ENCODE data around the gene KRT81.

The KRT81 gene

GRCh38 chr12:52262286-52262685 lies 29.0 kb downstream of the KRT81 start:
- Histone ChIP-seq H3K27me3 (ENCODE audit: insufficient read depth, low read length) (peaks cover 14% of the 10 kb centered on the region), H3K4me3 (ENCODE audit: low read depth, low read length) (no peak overlapping the region), H2BK12ac (ENCODE audit: low read length) (no peak overlapping the region), H3K9me3 (ENCODE audit: insufficient read depth, low read depth, low read length) (peaks cover 25% of the 10 kb centered on the region), H3K9ac (ENCODE audit: low read length) (no peak overlapping the region), H2AFZ (ENCODE audit: insufficient read depth, low read length, poor library complexity) (no peak overlapping the region), H3K18ac (ENCODE audit: low read length) (no peak overlapping the region), H4K8ac (ENCODE audit: low read depth, low read length) (no peak overlapping the region), H3K79me1 (ENCODE audit: low read length) (no peaks in the 10 kb centered on the region), H3K23ac (ENCODE audit: low read length) (no peak overlapping the region), H2BK120ac (ENCODE audit: insufficient read depth, low read length, poor library complexity) (no peak overlapping the region), H4K12ac (ENCODE audit: low read depth, low read length) (no peak overlapping the region), H2AK5ac (ENCODE audit: low read length) (no peak overlapping the region), H3K27ac (ENCODE audit: low read depth, low read length) (no peak overlapping the region), H3K4ac (ENCODE audit: low read depth, low read length) (no peak overlapping the region), H4K91ac (ENCODE audit: low read depth, low read length) (no peak overlapping the region), H3K36me3 (ENCODE audit: control insufficient read depth in 1 of 2, insufficient read depth in 2 of 2, low read length in 2 of 2) (no peaks in the 10 kb centered on the region), H3K79me2 (ENCODE audit: control insufficient read depth, insufficient read depth, low read length, poor library complexity) (no peaks in the 10 kb centered on the region), H3K14ac (ENCODE audit: low read length) (no peak overlapping the region), H3K4me2 (ENCODE audit: low read length) (no peak overlapping the region), H2BK5ac (ENCODE audit: low read depth, low read length, poor library complexity) (no peak overlapping the region), H3K4me1 (ENCODE audit: control insufficient read depth in 1 of 2, insufficient read depth in 2 of 2, low read length in 2 of 2) (no peaks in the 10 kb centered on the region)
- DNase-seq: no peak
- WGBS (ENCODE audit: extremely low coverage, insufficient coverage, insufficient read length): no CpG with 5 or more reads among the region's 3 CpGs

GRCh38 chr12:52261208-52261484 lies 30.2 kb downstream of the KRT81 start:
- no peaks in the 10 kb centered on the region for H3K79me2 ChIP-seq (ENCODE audit: control insufficient read depth, insufficient read depth, low read length, poor library complexity)
- H4K12ac ChIP-seq (ENCODE audit: low read depth, low read length): no peak overlapping the region
- H3K14ac ChIP-seq (ENCODE audit: low read length): no peak overlapping the region
- H3K4me2 ChIP-seq (ENCODE audit: low read length): no peak overlapping the region
- H3K27me3 ChIP-seq (ENCODE audit: insufficient read depth, low read length): peaks cover 16% of the 10 kb centered on the region
- H3K4me3 ChIP-seq (ENCODE audit: low read depth, low read length): no peak overlapping the region
- no peak overlapping the region for H3K4ac ChIP-seq (ENCODE audit: low read depth, low read length)
- no peak overlapping the region for H2AFZ ChIP-seq (ENCODE audit: insufficient read depth, low read length, poor library complexity)
- no peak overlapping the region for H2BK5ac ChIP-seq (ENCODE audit: low read depth, low read length, poor library complexity)
- no peaks in the 10 kb centered on the region for H3K79me1 ChIP-seq (ENCODE audit: low read length)
- H3K27ac ChIP-seq (ENCODE audit: low read depth, low read length): no peak overlapping the region
- H3K4me1 ChIP-seq (ENCODE audit: control insufficient read depth in 1 of 2, insufficient read depth in 2 of 2, low read length in 2 of 2): no peaks in the 10 kb centered on the region
- H4K8ac ChIP-seq (ENCODE audit: low read depth, low read length): no peak overlapping the region
- no peak overlapping the region for H3K23ac ChIP-seq (ENCODE audit: low read length)
- H3K18ac ChIP-seq (ENCODE audit: low read length): no peak overlapping the region
- H3K9me3 ChIP-seq (ENCODE audit: insufficient read depth, low read depth, low read length): peaks cover 27% of the 10 kb centered on the region
- H2AK5ac ChIP-seq (ENCODE audit: low read length): no peak overlapping the region
- WGBS (ENCODE audit: extremely low coverage, insufficient coverage, insufficient read length): no CpG with 5 or more reads among the region's 1 CpG
- H4K91ac ChIP-seq (ENCODE audit: low read depth, low read length): no peak overlapping the region
- H2BK12ac ChIP-seq (ENCODE audit: low read length): no peak overlapping the region
- no peaks in the 10 kb centered on the region for H3K36me3 ChIP-seq (ENCODE audit: control insufficient read depth in 1 of 2, insufficient read depth in 2 of 2, low read length in 2 of 2)
- no peak overlapping the region for H3K9ac ChIP-seq (ENCODE audit: low read length)
- DNase-seq: no peak
- no peak overlapping the region for H2BK120ac ChIP-seq (ENCODE audit: insufficient read depth, low read length, poor library complexity)

- Histone ChIP-seq H2BK5ac (ENCODE audit: low read depth, low read length, poor library complexity) (no peak overlapping the region), H2BK12ac (ENCODE audit: low read length) (no peak overlapping the region), H3K14ac (ENCODE audit: low read length) (no peak overlapping the region), H3K79me1 (ENCODE audit: low read length) (no peaks in the 10 kb centered on the region), H2AK5ac (ENCODE audit: low read length) (no peak overlapping the region), H2AFZ (ENCODE audit: insufficient read depth, low read length, poor library complexity) (no peak overlapping the region), H3K4me2 (ENCODE audit: low read length) (no peak overlapping the region), H4K91ac (ENCODE audit: low read depth, low read length) (no peak overlapping the region), H3K27me3 (ENCODE audit: insufficient read depth, low read length) (peaks cover 16% of the 10 kb centered on the region), H3K27ac (ENCODE audit: low read depth, low read length) (no peak overlapping the region), H3K4me3 (ENCODE audit: low read depth, low read length) (no peak overlapping the region), H4K12ac (ENCODE audit: low read depth, low read length) (no peak overlapping the region), H3K79me2 (ENCODE audit: control insufficient read depth, insufficient read depth, low read length, poor library complexity) (no peaks in the 10 kb centered on the region), H3K9ac (ENCODE audit: low read length) (no peak overlapping the region), H3K4me1 (ENCODE audit: control insufficient read depth in 1 of 2, insufficient read depth in 2 of 2, low read length in 2 of 2) (no peaks in the 10 kb centered on the region), H2BK120ac (ENCODE audit: insufficient read depth, low read length, poor library complexity) (no peak overlapping the region), H3K18ac (ENCODE audit: low read length) (no peak overlapping the region), H4K8ac (ENCODE audit: low read depth, low read length) (no peak overlapping the region), H3K23ac (ENCODE audit: low read length) (no peak overlapping the region), H3K36me3 (ENCODE audit: control insufficient read depth in 1 of 2, insufficient read depth in 2 of 2, low read length in 2 of 2) (no peaks in the 10 kb centered on the region), H3K4ac (ENCODE audit: low read depth, low read length) (no peak overlapping the region), H3K9me3 (ENCODE audit: insufficient read depth, low read depth, low read length) (peaks cover 27% of the 10 kb centered on the region)
- DNase-seq: no peak
- WGBS (ENCODE audit: extremely low coverage, insufficient coverage, insufficient read length): no CpG with 5 or more reads among the region's 9 CpGs
Measured at GRCh38 chr12:52260361-52261207, 30.8 kb downstream of the KRT81 start.

GRCh38 chr12:52259657-52260243 lies 31.6 kb downstream of the KRT81 start:
- Histone ChIP-seq H3K14ac (ENCODE audit: low read length) (no peak overlapping the region), H2AK5ac (ENCODE audit: low read length) (no peak overlapping the region), H2BK120ac (ENCODE audit: insufficient read depth, low read length, poor library complexity) (no peak overlapping the region), H3K36me3 (ENCODE audit: control insufficient read depth in 1 of 2, insufficient read depth in 2 of 2, low read length in 2 of 2) (no peaks in the 10 kb centered on the region), H2AFZ (ENCODE audit: insufficient read depth, low read length, poor library complexity) (no peak overlapping the region), H3K4me2 (ENCODE audit: low read length) (no peak overlapping the region), H3K4me3 (ENCODE audit: low read depth, low read length) (no peak overlapping the region), H2BK12ac (ENCODE audit: low read length) (no peak overlapping the region), H3K27me3 (ENCODE audit: insufficient read depth, low read length) (peaks cover 16% of the 10 kb centered on the region), H4K12ac (ENCODE audit: low read depth, low read length) (no peak overlapping the region), H3K79me1 (ENCODE audit: low read length) (no peaks in the 10 kb centered on the region), H3K4ac (ENCODE audit: low read depth, low read length) (no peak overlapping the region), H3K9ac (ENCODE audit: low read length) (no peak overlapping the region), H3K18ac (ENCODE audit: low read length) (no peak overlapping the region), H3K9me3 (ENCODE audit: insufficient read depth, low read depth, low read length) (peaks cover 27% of the 10 kb centered on the region), H3K79me2 (ENCODE audit: control insufficient read depth, insufficient read depth, low read length, poor library complexity) (no peaks in the 10 kb centered on the region), H4K8ac (ENCODE audit: low read depth, low read length) (no peak overlapping the region), H4K91ac (ENCODE audit: low read depth, low read length) (no peak overlapping the region), H3K27ac (ENCODE audit: low read depth, low read length) (no peak overlapping the region), H3K4me1 (ENCODE audit: control insufficient read depth in 1 of 2, insufficient read depth in 2 of 2, low read length in 2 of 2) (no peaks in the 10 kb centered on the region), H2BK5ac (ENCODE audit: low read depth, low read length, poor library complexity) (no peak overlapping the region), H3K23ac (ENCODE audit: low read length) (no peak overlapping the region)
- WGBS (ENCODE audit: extremely low coverage, insufficient coverage, insufficient read length): no CpG with 5 or more reads among the region's 6 CpGs
- DNase-seq: peak in 1 of 2 donors; percentile 23
